Eye (tissue), 1 donor: ENCODE data around the gene S1PR5.
"Not testable (repeated sequence)": the region's sequence is repeated elsewhere in the genome, so short reads cannot be mapped to it uniquely, and the experiment has no call there.

Source experiments
- DNase-seq: peaks from one replicate; pipeline ENCODE4 v3.0.0-alpha.2; 2015

S1PR5 gene

GRCh38 chr19:10517361-10517759, at the start of gene S1PR5:
TSS of gene S1PR5 (minus strand) at chr19:10517447. CDS start at chr19:10515011, 2,436 bp downstream.
- DNase-seq = no peak

- DNase-seq = peak; percentile 39
These were observed 49.6 kb upstream of the S1PR5 start for GRCh38 chr19:10566658-10567410.

GRCh38 chr19:10566408-10566657, 49.1 kb upstream of the S1PR5 start:
- DNase-seq = no peak

- peak; percentile 99 for DNase-seq
These were observed 48.5 kb upstream of the S1PR5 start, which contains the start of gene KRI1 for GRCh38 chr19:10565567-10566407. TSS of gene KRI1 (minus strand) at chr19:10566010. CDS start at chr19:10565999, 11 bp downstream.

GRCh38 chr19:10565028-10565566, 47.9 kb upstream of the S1PR5 start:
- DNase-seq = peak; percentile 74

GRCh38 chr19:10562609-10563008, 45.4 kb upstream of the S1PR5 start:
- no peak for DNase-seq

- DNase-seq = no peak
These were observed 42.9 kb upstream of the S1PR5 start for GRCh38 chr19:10560154-10560553.

GRCh38 chr19:10557603-10558197, 40.5 kb upstream of the S1PR5 start:
- no peak for DNase-seq

- DNase-seq = no peak
These were observed 38.3 kb upstream of the S1PR5 start for GRCh38 chr19:10555610-10555973.

- no peak for DNase-seq
These were observed 37.7 kb upstream of the S1PR5 start for GRCh38 chr19:10554760-10555609.

- no peak for DNase-seq
These were observed 36.7 kb upstream of the S1PR5 start for GRCh38 chr19:10553943-10554381.

- DNase-seq = no peak
These were observed 35.9 kb upstream of the S1PR5 start for GRCh38 chr19:10553087-10553667.

- no peak for DNase-seq
These were observed 35.3 kb upstream of the S1PR5 start for GRCh38 chr19:10552510-10553053.

- DNase-seq = no peak
These were observed 34.6 kb upstream of the S1PR5 start for GRCh38 chr19:10551698-10552301.

- not testable (repeated sequence) for DNase-seq
These were observed 33.8 kb upstream of the S1PR5 start for GRCh38 chr19:10551006-10551405.

GRCh38 chr19:10550336-10550735, 33.1 kb upstream of the S1PR5 start:
- DNase-seq = no peak

GRCh38 chr19:10549733-10550132, 32.5 kb upstream of the S1PR5 start:
- no peak for DNase-seq

- DNase-seq = no peak
These were observed 31.6 kb upstream of the S1PR5 start for GRCh38 chr19:10548746-10549276.

GRCh38 chr19:10546817-10547216, 29.6 kb upstream of the S1PR5 start:
- DNase-seq = no peak

GRCh38 chr19:10544753-10545251, 27.6 kb upstream of the S1PR5 start:
- no peak for DNase-seq

GRCh38 chr19:10544242-10544752, 27.1 kb upstream of the S1PR5 start:
- no peak for DNase-seq
